ENCODE results near the gene FAM135A. TPM values are rescaled to one million over a fixed set of nuclear protein-coding genes. Genes with fewer than 3 reads are reported as not detected.

Gene FAM135A
- total and polyA plus RNA-seq, 2 of the 13 experiments (the other 11 are each of a cell fraction or from before 2014, with no cell fraction given) = 26.9 to 31.5 TPM

DNA sequence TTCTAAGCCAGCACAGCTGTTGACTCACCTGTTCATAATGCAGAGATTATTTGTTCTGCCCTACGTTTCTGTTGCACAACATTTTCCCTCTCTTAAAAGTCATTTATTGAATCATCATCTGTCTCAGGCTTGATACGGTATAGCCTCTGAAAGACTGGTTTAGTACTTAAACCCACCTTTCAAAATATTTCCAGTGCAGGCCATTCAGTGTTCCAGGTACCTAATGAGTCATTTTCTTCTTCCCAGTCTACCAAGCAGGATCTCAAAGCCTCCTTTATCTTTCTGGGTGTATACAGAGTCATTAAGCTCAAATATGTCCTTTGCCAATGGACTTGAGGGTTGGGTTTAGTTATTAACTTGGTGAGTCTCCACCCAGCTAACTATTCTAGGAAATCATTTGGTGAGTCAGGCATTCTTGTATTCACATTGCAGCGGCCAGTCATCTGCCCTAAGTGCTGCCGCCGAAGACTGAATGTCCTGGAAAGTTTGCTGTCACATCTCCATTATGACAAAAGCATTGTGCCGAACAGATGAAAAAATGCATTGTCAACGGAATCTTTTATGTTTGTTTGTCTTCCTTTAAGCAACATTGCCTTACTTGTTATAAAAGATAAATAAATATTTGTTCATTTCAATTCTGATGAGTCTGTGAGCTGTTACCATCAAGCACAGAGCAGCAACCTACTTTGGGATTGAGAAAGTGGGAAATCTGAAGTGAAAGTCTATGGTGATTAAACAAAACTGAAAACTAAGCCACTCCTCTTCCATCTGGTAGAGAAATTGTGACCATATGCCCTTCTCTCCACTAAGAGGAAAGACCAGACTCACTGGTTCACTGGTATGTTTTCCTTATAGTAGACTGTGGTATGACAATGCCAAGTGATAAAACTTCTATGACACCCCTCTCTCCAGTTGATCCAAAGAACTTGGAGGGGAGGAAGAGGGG, 14.3 kb upstream of the FAM135A start (continued):
- TF ChIP-seq ZNF232 (CRISPR knock-in tag; IDR thresholded peaks at IDR 0.05; ENCODE audit: borderline replicate concordance) (no peak), MYPOP (CRISPR knock-in tag; IDR thresholded peaks at IDR 0.05) (no peak), SPEN (CRISPR knock-in tag; IDR thresholded peaks at IDR 0.05; ENCODE audit: low read depth) (no peak), SSRP1 (CRISPR knock-in tag; IDR thresholded peaks at IDR 0.05) (peak; percentile 30; the same call in 1 of the 2 replicates), ZNF841 (CRISPR knock-in tag; IDR thresholded peaks at IDR 0.05; ENCODE audit: borderline replicate concordance) (no peak), ZFP90 (CRISPR knock-in tag; IDR thresholded peaks at IDR 0.05; ENCODE audit: borderline replicate concordance) (no peak), LBX2 (CRISPR knock-in tag; IDR thresholded peaks at IDR 0.05; ENCODE audit: borderline replicate concordance) (no peak), ZNF552 (CRISPR knock-in tag; IDR thresholded peaks at IDR 0.05; ENCODE audit: borderline replicate concordance) (no peak), ZNF597 (CRISPR knock-in tag; IDR thresholded peaks at IDR 0.05) (no peak), GABPA (IDR thresholded peaks at IDR 0.05; ENCODE audit: low read depth, low read length) (no peak), GABPA (CRISPR knock-in tag; IDR thresholded peaks at IDR 0.05; ENCODE audit: low read depth) (no peak), ZNF3 (CRISPR knock-in tag; IDR thresholded peaks at IDR 0.05) (no peak), ZNF737 (CRISPR knock-in tag; IDR thresholded peaks at IDR 0.05; ENCODE audit: borderline replicate concordance) (no peak), FOXK2 (IDR thresholded peaks at IDR 0.05) (no peak), ZBTB2 (CRISPR knock-in tag; IDR thresholded peaks at IDR 0.05; ENCODE audit: low read depth) (no peak), BCL3 (CRISPR knock-in tag; IDR thresholded peaks at IDR 0.05) (no peak), ZNF746 (CRISPR knock-in tag; IDR thresholded peaks at IDR 0.05) (no peak), ZC3H13 (CRISPR knock-in tag; IDR thresholded peaks at IDR 0.05) (no peak), ATM (IDR thresholded peaks at IDR 0.05; ENCODE audit: borderline replicate concordance) (no peak), SMAD3 (CRISPR knock-in tag; IDR thresholded peaks at IDR 0.05) (0 out of 2 replicates have a peak, but pooled peaks have one; percentile 74)
- TF ChIP-seq, protein P1, sequence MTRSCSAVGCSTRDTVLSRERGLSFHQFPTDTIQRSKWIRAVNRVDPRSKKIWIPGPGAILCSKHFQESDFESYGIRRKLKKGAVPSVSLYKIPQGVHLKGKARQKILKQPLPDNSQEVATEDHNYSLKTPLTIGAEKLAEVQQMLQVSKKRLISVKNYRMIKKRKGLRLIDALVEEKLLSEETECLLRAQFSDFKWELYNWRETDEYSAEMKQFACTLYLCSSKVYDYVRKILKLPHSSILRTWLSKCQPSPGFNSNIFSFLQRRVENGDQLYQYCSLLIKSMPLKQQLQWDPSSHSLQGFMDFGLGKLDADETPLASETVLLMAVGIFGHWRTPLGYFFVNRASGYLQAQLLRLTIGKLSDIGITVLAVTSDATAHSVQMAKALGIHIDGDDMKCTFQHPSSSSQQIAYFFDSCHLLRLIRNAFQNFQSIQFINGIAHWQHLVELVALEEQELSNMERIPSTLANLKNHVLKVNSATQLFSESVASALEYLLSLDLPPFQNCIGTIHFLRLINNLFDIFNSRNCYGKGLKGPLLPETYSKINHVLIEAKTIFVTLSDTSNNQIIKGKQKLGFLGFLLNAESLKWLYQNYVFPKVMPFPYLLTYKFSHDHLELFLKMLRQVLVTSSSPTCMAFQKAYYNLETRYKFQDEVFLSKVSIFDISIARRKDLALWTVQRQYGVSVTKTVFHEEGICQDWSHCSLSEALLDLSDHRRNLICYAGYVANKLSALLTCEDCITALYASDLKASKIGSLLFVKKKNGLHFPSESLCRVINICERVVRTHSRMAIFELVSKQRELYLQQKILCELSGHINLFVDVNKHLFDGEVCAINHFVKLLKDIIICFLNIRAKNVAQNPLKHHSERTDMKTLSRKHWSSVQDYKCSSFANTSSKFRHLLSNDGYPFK (CRISPR knock-in tag; IDR thresholded peaks at IDR 0.05; ENCODE audit: borderline replicate concordance) = no peak
